GM12872 (cell line): Measurements from ENCODE around the gene HYOU1.
A peak's percentile ranks its signal among the peaks of the same experiment; 100 is the strongest.

Source experiments
- CTCF ChIP-seq: IDR thresholded peaks from 3 replicates; pipeline ENCODE4 v1.5.1; 2011; ENCODE audit warnings: low read depth, mild to moderate bottlenecking, low read length, moderate library complexity; ENCODE audit not compliant: insufficient read depth

The HYOU1 gene

GRCh38 chr11:119011476-119012053 is 45.4 kb downstream of the HYOU1 start:
- no peak for TF ChIP-seq CTCF

GRCh38 chr11:119006656-119007055 is 50.3 kb downstream of the HYOU1 start:
- TF ChIP-seq CTCF, result no peak

GRCh38 chr11:119000906-119001305 is 56.1 kb downstream of the HYOU1 start:
- no peak for TF ChIP-seq CTCF

- TF ChIP-seq CTCF, result no peak
These were observed 58.2 kb downstream of the HYOU1 start for GRCh38 chr11:118998822-118999221.

- no peak for TF ChIP-seq CTCF
These were observed 58.7 kb downstream of the HYOU1 start for GRCh38 chr11:118998388-118998717.

GRCh38 chr11:118997627-118998387 is 59.2 kb downstream of the HYOU1 start, which contains the start of gene CENATAC:
Gene CENATAC, plus strand, starts transcription at chr11:118998138. Its CDS starts 60 bp downstream, at chr11:118998198.
- TF ChIP-seq CTCF, result no peak

- peak; percentile 53; the same call in 2 of the 3 replicates for TF ChIP-seq CTCF
These were observed 59.9 kb downstream of the HYOU1 start for GRCh38 chr11:118996926-118997626.
